ENCODE data around the gene PTPN1. TPM values are rescaled to one million over a fixed set of nuclear protein-coding genes. Genes with fewer than 3 reads are reported as not detected.
"Not testable (repeated sequence)": the region's sequence is repeated elsewhere in the genome, so short reads cannot be mapped to it uniquely, and the experiment has no call there.

The PTPN1 gene
- polyA plus RNA-seq, 2 donors: 17.7 to 18.0 TPM

- not testable (repeated sequence) for H3K27me3 ChIP-seq (ENCODE audit: control insufficient read depth in 1 of 2, insufficient read depth in 2 of 2, low read length in 2 of 2); H3K27ac ChIP-seq (ENCODE audit: low read depth in 2 of 2, low read length in 1 of 2); H3K4me1 ChIP-seq (ENCODE audit: control insufficient read depth in 2 of 2, insufficient read depth in 2 of 2, low read length in 1 of 2); H3K36me3 ChIP-seq (ENCODE audit: control insufficient read depth in 2 of 2, insufficient read depth in 2 of 2, low read length in 1 of 2); H3K4me3 ChIP-seq (ENCODE audit: low read depth in 1 of 2, low read length in 2 of 2); H3K9me3 ChIP-seq (ENCODE audit: control insufficient read depth in 2 of 2, insufficient read depth in 1 of 2, low read depth in 1 of 2, low read length in 1 of 2)
- WGBS, 2 donors: 94% methylated on average over 5 of the region's 5 CpGs
Measured at GRCh38 chr20:50598768-50599167, 88.6 kb downstream of the PTPN1 start.

- Histone ChIP-seq H3K27me3 (ENCODE audit: control insufficient read depth in 1 of 2, insufficient read depth in 2 of 2, low read length in 2 of 2) (no peaks in the 10 kb centered on the region), H3K9me3 (ENCODE audit: control insufficient read depth in 2 of 2, insufficient read depth in 1 of 2, low read depth in 1 of 2, low read length in 1 of 2) (no peaks in the 10 kb centered on the region), H3K4me1 (ENCODE audit: control insufficient read depth in 2 of 2, insufficient read depth in 2 of 2, low read length in 1 of 2) (peaks cover 0 to 9% of the 10 kb centered on the region in 2 donors), H3K36me3 (ENCODE audit: control insufficient read depth in 2 of 2, insufficient read depth in 2 of 2, low read length in 1 of 2) (no peaks in the 10 kb centered on the region), H3K27ac (ENCODE audit: low read depth in 2 of 2, low read length in 1 of 2) (no peak overlapping the region), H3K4me3 (ENCODE audit: low read depth in 1 of 2, low read length in 2 of 2) (no peak overlapping the region)
- WGBS, 2 donors: 74 to 76% methylated on average over 12 of the region's 12 CpGs
Measured at GRCh38 chr20:50600281-50600895, 90.2 kb downstream of the PTPN1 start.

- no peaks in the 10 kb centered on the region for H3K36me3 ChIP-seq (ENCODE audit: control insufficient read depth in 2 of 2, insufficient read depth in 2 of 2, low read length in 1 of 2)
- H3K4me3 ChIP-seq (ENCODE audit: low read depth in 1 of 2, low read length in 2 of 2): no peak overlapping the region
- no peaks in the 10 kb centered on the region for H3K27me3 ChIP-seq (ENCODE audit: control insufficient read depth in 1 of 2, insufficient read depth in 2 of 2, low read length in 2 of 2)
- 80 to 84% methylated on average over 33 of the region's 33 CpGs for WGBS, 2 donors
- H3K4me1 ChIP-seq (ENCODE audit: control insufficient read depth in 2 of 2, insufficient read depth in 2 of 2, low read length in 1 of 2): no peaks in the 10 kb centered on the region
- H3K27ac ChIP-seq (ENCODE audit: low read depth in 2 of 2, low read length in 1 of 2): no peak overlapping the region
- H3K9me3 ChIP-seq (ENCODE audit: control insufficient read depth in 2 of 2, insufficient read depth in 1 of 2, low read depth in 1 of 2, low read length in 1 of 2): no peaks in the 10 kb centered on the region
Measured at GRCh38 chr20:50601511-50602431, 91.6 kb downstream of the PTPN1 start.

GRCh38 chr20:50602432-50603088 is 92.4 kb downstream of the PTPN1 start:
- no peaks in the 10 kb centered on the region for H3K4me1 ChIP-seq (ENCODE audit: control insufficient read depth in 2 of 2, insufficient read depth in 2 of 2, low read length in 1 of 2)
- no peaks in the 10 kb centered on the region for H3K36me3 ChIP-seq (ENCODE audit: control insufficient read depth in 2 of 2, insufficient read depth in 2 of 2, low read length in 1 of 2)
- 91 to 93% methylated on average over 14 to 15 of the region's 15 CpGs for WGBS, 2 donors
- no peaks in the 10 kb centered on the region for H3K27me3 ChIP-seq (ENCODE audit: control insufficient read depth in 1 of 2, insufficient read depth in 2 of 2, low read length in 2 of 2)
- H3K27ac ChIP-seq (ENCODE audit: low read depth in 2 of 2, low read length in 1 of 2): no peak overlapping the region
- no peaks in the 10 kb centered on the region for H3K9me3 ChIP-seq (ENCODE audit: control insufficient read depth in 2 of 2, insufficient read depth in 1 of 2, low read depth in 1 of 2, low read length in 1 of 2)
- no peak overlapping the region for H3K4me3 ChIP-seq (ENCODE audit: low read depth in 1 of 2, low read length in 2 of 2)

GRCh38 chr20:50604451-50604850 is 94.3 kb downstream of the PTPN1 start:
- Histone ChIP-seq H3K27ac (ENCODE audit: low read depth in 2 of 2, low read length in 1 of 2) (no peak overlapping the region), H3K27me3 (ENCODE audit: control insufficient read depth in 1 of 2, insufficient read depth in 2 of 2, low read length in 2 of 2) (no peaks in the 10 kb centered on the region), H3K9me3 (ENCODE audit: control insufficient read depth in 2 of 2, insufficient read depth in 1 of 2, low read depth in 1 of 2, low read length in 1 of 2) (no peaks in the 10 kb centered on the region), H3K4me3 (ENCODE audit: low read depth in 1 of 2, low read length in 2 of 2) (no peak overlapping the region), H3K4me1 (ENCODE audit: control insufficient read depth in 2 of 2, insufficient read depth in 2 of 2, low read length in 1 of 2) (no peaks in the 10 kb centered on the region), H3K36me3 (ENCODE audit: control insufficient read depth in 2 of 2, insufficient read depth in 2 of 2, low read length in 1 of 2) (no peaks in the 10 kb centered on the region)
- whole genome bisulfite sequencing, 2 donors: 87 to 90% methylated on average over 12 of the region's 12 CpGs

- 91 to 92% methylated on average over 5 of the region's 5 CpGs for WGBS, 2 donors
- Histone ChIP-seq H3K4me1 (ENCODE audit: control insufficient read depth in 2 of 2, insufficient read depth in 2 of 2, low read length in 1 of 2) (no peaks in the 10 kb centered on the region), H3K36me3 (ENCODE audit: control insufficient read depth in 2 of 2, insufficient read depth in 2 of 2, low read length in 1 of 2) (no peaks in the 10 kb centered on the region), H3K4me3 (ENCODE audit: low read depth in 1 of 2, low read length in 2 of 2) (no peak overlapping the region), H3K27me3 (ENCODE audit: control insufficient read depth in 1 of 2, insufficient read depth in 2 of 2, low read length in 2 of 2) (no peaks in the 10 kb centered on the region), H3K27ac (ENCODE audit: low read depth in 2 of 2, low read length in 1 of 2) (no peak overlapping the region), H3K9me3 (ENCODE audit: control insufficient read depth in 2 of 2, insufficient read depth in 1 of 2, low read depth in 1 of 2, low read length in 1 of 2) (no peaks in the 10 kb centered on the region)
Measured at GRCh38 chr20:50605136-50605535, 95.0 kb downstream of the PTPN1 start.

- Histone ChIP-seq H3K4me1 (ENCODE audit: control insufficient read depth in 2 of 2, insufficient read depth in 2 of 2, low read length in 1 of 2) (no peaks in the 10 kb centered on the region), H3K27me3 (ENCODE audit: control insufficient read depth in 1 of 2, insufficient read depth in 2 of 2, low read length in 2 of 2) (no peaks in the 10 kb centered on the region), H3K36me3 (ENCODE audit: control insufficient read depth in 2 of 2, insufficient read depth in 2 of 2, low read length in 1 of 2) (no peaks in the 10 kb centered on the region), H3K9me3 (ENCODE audit: control insufficient read depth in 2 of 2, insufficient read depth in 1 of 2, low read depth in 1 of 2, low read length in 1 of 2) (no peaks in the 10 kb centered on the region), H3K4me3 (ENCODE audit: low read depth in 1 of 2, low read length in 2 of 2) (no peak overlapping the region), H3K27ac (ENCODE audit: low read depth in 2 of 2, low read length in 1 of 2) (no peak overlapping the region)
- 87 to 88% methylated on average over 9 of the region's 9 CpGs for WGBS, 2 donors
Measured at GRCh38 chr20:50607436-50607835, 97.3 kb downstream of the PTPN1 start.

GRCh38 chr20:50607850-50608749 is 97.9 kb downstream of the PTPN1 start:
- Histone ChIP-seq H3K4me3 (ENCODE audit: low read depth in 1 of 2, low read length in 2 of 2) (no peak overlapping the region), H3K4me1 (ENCODE audit: control insufficient read depth in 2 of 2, insufficient read depth in 2 of 2, low read length in 1 of 2) (no peaks in the 10 kb centered on the region), H3K27me3 (ENCODE audit: control insufficient read depth in 1 of 2, insufficient read depth in 2 of 2, low read length in 2 of 2) (no peaks in the 10 kb centered on the region), H3K9me3 (ENCODE audit: control insufficient read depth in 2 of 2, insufficient read depth in 1 of 2, low read depth in 1 of 2, low read length in 1 of 2) (no peaks in the 10 kb centered on the region), H3K27ac (ENCODE audit: low read depth in 2 of 2, low read length in 1 of 2) (no peak overlapping the region), H3K36me3 (ENCODE audit: control insufficient read depth in 2 of 2, insufficient read depth in 2 of 2, low read length in 1 of 2) (no peaks in the 10 kb centered on the region)
- 90 to 93% methylated on average over 31 to 32 of the region's 32 CpGs for WGBS, 2 donors

GRCh38 chr20:50608750-50609104 is 98.5 kb downstream of the PTPN1 start:
- Histone ChIP-seq H3K27me3 (ENCODE audit: control insufficient read depth in 1 of 2, insufficient read depth in 2 of 2, low read length in 2 of 2) (no peaks in the 10 kb centered on the region), H3K4me1 (ENCODE audit: control insufficient read depth in 2 of 2, insufficient read depth in 2 of 2, low read length in 1 of 2) (no peaks in the 10 kb centered on the region), H3K27ac (ENCODE audit: low read depth in 2 of 2, low read length in 1 of 2) (no peak overlapping the region), H3K9me3 (ENCODE audit: control insufficient read depth in 2 of 2, insufficient read depth in 1 of 2, low read depth in 1 of 2, low read length in 1 of 2) (no peaks in the 10 kb centered on the region), H3K4me3 (ENCODE audit: low read depth in 1 of 2, low read length in 2 of 2) (no peak overlapping the region), H3K36me3 (ENCODE audit: control insufficient read depth in 2 of 2, insufficient read depth in 2 of 2, low read length in 1 of 2) (no peaks in the 10 kb centered on the region)
- WGBS, 2 donors: 89 to 93% methylated on average over 13 of the region's 13 CpGs
